Glutamatergic neuron (in vitro differentiated cells): Measurements from ENCODE around the gene HGFAC. TPM values are rescaled to one million over a fixed set of nuclear protein-coding genes. Genes with fewer than 3 reads are reported as not detected.

Source experiments
- DNase-seq: peaks from one replicate; pipeline ENCODE4 v3.0.0; 2022
- H3K27ac Mint-ChIP-seq: one replicate; pipeline ENCODE4 v1.8.0; 2020; ENCODE audit warnings: mild to moderate bottlenecking, mixed read lengths, inconsistent platforms; ENCODE audit not compliant: unreplicated experiment
- H3K27me3 Mint-ChIP-seq: one replicate; pipeline ENCODE4 v1.8.0; 2020; ENCODE audit warnings: mild to moderate bottlenecking, moderate library complexity, mixed read lengths, inconsistent platforms; ENCODE audit not compliant: unreplicated experiment
- H3K36me3 Mint-ChIP-seq: one replicate; pipeline ENCODE4 v1.8.0; 2020; ENCODE audit warnings: mild to moderate bottlenecking, mixed read lengths, inconsistent platforms; ENCODE audit not compliant: unreplicated experiment
- H3K4me1 Mint-ChIP-seq: one replicate; pipeline ENCODE4 v1.8.0; 2020; ENCODE audit warnings: mild to moderate bottlenecking, low read depth, mixed read lengths, inconsistent platforms; ENCODE audit not compliant: unreplicated experiment
- H3K4me3 Mint-ChIP-seq: one replicate; pipeline ENCODE4 v1.8.0; 2020; ENCODE audit warnings: mild to moderate bottlenecking, mixed read lengths, inconsistent platforms; ENCODE audit not compliant: unreplicated experiment
- H3K9me3 Mint-ChIP-seq: one replicate; pipeline ENCODE4 v1.8.0; 2020; ENCODE audit warnings: mild to moderate bottlenecking, moderate library complexity, mixed read lengths, inconsistent platforms; ENCODE audit not compliant: unreplicated experiment
- total RNA-seq: library from RNA; stranded (reverse); fragmentation: NEBNext Ultra II Directional; extraction: Animal tissue kit (Norgen Biotek cat#: 25700); gene quantifications from one replicate; pipeline ENCODE4 v1.2.1, GENCODE V29; 2021; ENCODE audit not compliant: unreplicated experiment
- TF ChIP-seq, protein P1 (sequence below): fragments of 200-600 bp; sonication (generic); IDR thresholded peaks from one replicate; pipeline ENCODE4 v1.5.0; 2021; ENCODE audit not compliant: partially characterized antibody, unreplicated experiment

The HGFAC gene
- total RNA-seq, 1 donor from 2014 or later: 9.4 TPM

DNA sequence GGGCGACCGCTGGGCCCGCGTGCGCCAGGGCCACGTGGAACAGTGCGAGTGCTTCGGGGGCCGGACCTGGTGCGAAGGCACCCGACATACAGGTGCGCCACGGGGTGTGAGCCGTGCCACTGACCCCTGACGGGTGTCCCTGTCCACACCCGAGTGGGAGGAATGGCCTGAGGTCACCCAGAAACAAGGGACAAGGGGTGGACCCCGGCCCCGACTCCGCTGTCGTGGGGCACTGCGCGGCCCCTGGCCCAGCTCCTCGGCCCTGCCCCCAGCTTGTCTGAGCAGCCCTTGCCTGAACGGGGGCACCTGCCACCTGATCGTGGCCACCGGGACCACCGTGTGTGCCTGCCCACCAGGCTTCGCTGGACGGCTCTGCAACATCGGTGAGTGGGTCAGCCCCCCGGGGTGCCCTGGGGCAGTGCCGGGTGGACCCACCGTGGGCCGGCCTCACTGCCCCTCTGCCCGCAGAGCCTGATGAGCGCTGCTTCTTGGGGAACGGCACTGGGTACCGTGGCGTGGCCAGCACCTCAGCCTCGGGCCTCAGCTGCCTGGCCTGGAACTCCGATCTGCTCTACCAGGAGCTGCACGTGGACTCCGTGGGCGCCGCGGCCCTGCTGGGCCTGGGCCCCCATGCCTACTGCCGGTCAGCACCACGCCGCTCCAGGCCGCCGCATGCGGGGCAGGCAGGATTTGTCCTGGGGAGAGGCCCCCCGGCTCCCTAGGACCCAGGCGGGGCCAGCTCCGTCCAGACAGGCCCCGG is 2.8 kb downstream of the HGFAC start:
- Mint-ChIP-seq H3K4me3 (no peak overlapping the region), H3K27ac (no peak overlapping the region), H3K9me3 (peaks cover 2% of the 10 kb centered on the region), H3K36me3 (no peaks in the 10 kb centered on the region), H3K27me3 (no peaks in the 10 kb centered on the region), H3K4me1 (no peaks in the 10 kb centered on the region)
- peak; percentile 22 for DNase-seq
- TF ChIP-seq, protein P1, sequence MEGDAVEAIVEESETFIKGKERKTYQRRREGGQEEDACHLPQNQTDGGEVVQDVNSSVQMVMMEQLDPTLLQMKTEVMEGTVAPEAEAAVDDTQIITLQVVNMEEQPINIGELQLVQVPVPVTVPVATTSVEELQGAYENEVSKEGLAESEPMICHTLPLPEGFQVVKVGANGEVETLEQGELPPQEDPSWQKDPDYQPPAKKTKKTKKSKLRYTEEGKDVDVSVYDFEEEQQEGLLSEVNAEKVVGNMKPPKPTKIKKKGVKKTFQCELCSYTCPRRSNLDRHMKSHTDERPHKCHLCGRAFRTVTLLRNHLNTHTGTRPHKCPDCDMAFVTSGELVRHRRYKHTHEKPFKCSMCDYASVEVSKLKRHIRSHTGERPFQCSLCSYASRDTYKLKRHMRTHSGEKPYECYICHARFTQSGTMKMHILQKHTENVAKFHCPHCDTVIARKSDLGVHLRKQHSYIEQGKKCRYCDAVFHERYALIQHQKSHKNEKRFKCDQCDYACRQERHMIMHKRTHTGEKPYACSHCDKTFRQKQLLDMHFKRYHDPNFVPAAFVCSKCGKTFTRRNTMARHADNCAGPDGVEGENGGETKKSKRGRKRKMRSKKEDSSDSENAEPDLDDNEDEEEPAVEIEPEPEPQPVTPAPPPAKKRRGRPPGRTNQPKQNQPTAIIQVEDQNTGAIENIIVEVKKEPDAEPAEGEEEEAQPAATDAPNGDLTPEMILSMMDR: no peak

GRCh38 chr4:3445111-3445820 is 3.5 kb downstream of the HGFAC start:
- TF ChIP-seq, protein P1: no peak
- Mint-ChIP-seq H3K27ac (no peak overlapping the region), H3K4me1 (no peaks in the 10 kb centered on the region), H3K9me3 (peaks cover 2% of the 10 kb centered on the region), H3K36me3 (no peaks in the 10 kb centered on the region), H3K4me3 (no peak overlapping the region), H3K27me3 (no peaks in the 10 kb centered on the region)
- peak; percentile 11 for DNase-seq

- no peak overlapping the region for H3K27ac Mint-ChIP-seq
- TF ChIP-seq, protein P1: no peak
- DNase-seq: peak; percentile 21
- H3K9me3 Mint-ChIP-seq: peaks cover 4% of the 10 kb centered on the region
- H3K4me1 Mint-ChIP-seq: no peaks in the 10 kb centered on the region
- peaks cover 1% of the 10 kb centered on the region for H3K27me3 Mint-ChIP-seq
- H3K4me3 Mint-ChIP-seq: no peak overlapping the region
- no peaks in the 10 kb centered on the region for H3K36me3 Mint-ChIP-seq
Measured at GRCh38 chr4:3445829-3446545, 4.2 kb downstream of the HGFAC start.

- Mint-ChIP-seq H3K36me3 (no peaks in the 10 kb centered on the region), H3K27me3 (peaks cover 2% of the 10 kb centered on the region), H3K4me1 (no peaks in the 10 kb centered on the region), H3K9me3 (peaks cover 4% of the 10 kb centered on the region), H3K4me3 (no peak overlapping the region), H3K27ac (no peak overlapping the region)
- DNase-seq: peak; percentile 17
- TF ChIP-seq, protein P1: no peak
Measured at GRCh38 chr4:3446631-3447320, 5.0 kb downstream of the HGFAC start.
